Glutamatergic neuron (in vitro differentiated cells): ENCODE results near the gene MVB12B. TPM values are rescaled to one million over a fixed set of nuclear protein-coding genes. Genes with fewer than 3 reads are reported as not detected.

Experiments used
- DNase-seq: peaks from one replicate; pipeline ENCODE4 v3.0.0; 2022
- H3K27ac Mint-ChIP-seq: one replicate; pipeline ENCODE4 v1.8.0; 2020; ENCODE audit warnings: mild to moderate bottlenecking, mixed read lengths, inconsistent platforms; ENCODE audit not compliant: unreplicated experiment
- H3K27me3 Mint-ChIP-seq: one replicate; pipeline ENCODE4 v1.8.0; 2020; ENCODE audit warnings: mild to moderate bottlenecking, moderate library complexity, mixed read lengths, inconsistent platforms; ENCODE audit not compliant: unreplicated experiment
- H3K36me3 Mint-ChIP-seq: one replicate; pipeline ENCODE4 v1.8.0; 2020; ENCODE audit warnings: mild to moderate bottlenecking, mixed read lengths, inconsistent platforms; ENCODE audit not compliant: unreplicated experiment
- H3K4me1 Mint-ChIP-seq: one replicate; pipeline ENCODE4 v1.8.0; 2020; ENCODE audit warnings: mild to moderate bottlenecking, low read depth, mixed read lengths, inconsistent platforms; ENCODE audit not compliant: unreplicated experiment
- H3K4me3 Mint-ChIP-seq: one replicate; pipeline ENCODE4 v1.8.0; 2020; ENCODE audit warnings: mild to moderate bottlenecking, mixed read lengths, inconsistent platforms; ENCODE audit not compliant: unreplicated experiment
- H3K9me3 Mint-ChIP-seq: one replicate; pipeline ENCODE4 v1.8.0; 2020; ENCODE audit warnings: mild to moderate bottlenecking, moderate library complexity, mixed read lengths, inconsistent platforms; ENCODE audit not compliant: unreplicated experiment
- CTCF ChIP-seq: fragments of 200-600 bp; sonication (generic); IDR thresholded peaks from one replicate; pipeline ENCODE4 v1.5.0; 2021; ENCODE audit not compliant: partially characterized antibody, unreplicated experiment
- total RNA-seq: library from RNA; stranded (reverse); fragmentation: NEBNext Ultra II Directional; extraction: Animal tissue kit (Norgen Biotek cat#: 25700); gene quantifications from one replicate; pipeline ENCODE4 v1.2.1, GENCODE V29; 2021; ENCODE audit not compliant: unreplicated experiment

The MVB12B gene
- total RNA-seq, 1 donor from 2014 or later = 41.1 TPM

DNA sequence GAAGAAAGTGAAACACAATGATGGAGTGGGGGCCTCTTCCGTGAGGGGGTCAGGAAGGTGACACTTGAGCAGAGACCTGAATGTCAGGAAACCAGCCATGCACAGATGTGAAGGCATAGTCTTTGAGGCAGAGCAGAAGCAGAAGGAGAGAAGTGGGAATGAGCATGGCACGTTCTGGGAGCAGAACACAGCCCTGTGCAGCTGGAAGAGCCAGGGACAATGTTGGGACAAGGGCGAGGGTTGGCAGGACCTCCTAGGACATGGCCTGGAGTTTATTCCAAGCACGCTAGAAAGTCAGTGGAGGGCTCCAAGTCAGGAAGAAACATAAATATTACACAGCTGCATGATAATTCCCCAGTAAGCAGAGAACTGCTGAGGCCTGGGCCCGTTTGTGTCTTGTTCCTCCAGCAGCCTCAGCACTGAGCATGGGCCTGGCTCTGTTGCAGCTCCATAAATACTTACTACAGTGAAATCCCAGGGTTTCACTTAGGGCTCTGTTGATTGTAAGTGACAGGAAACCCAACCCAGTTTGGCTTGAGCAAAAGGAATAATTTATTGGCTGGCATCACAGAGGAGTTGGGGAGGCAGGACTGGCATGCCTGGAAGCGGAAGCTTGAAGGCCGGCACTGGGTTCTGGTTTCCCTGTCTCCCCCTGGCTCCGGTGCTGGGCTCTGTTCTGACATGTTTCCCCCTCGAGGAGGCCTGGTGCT, 66.2 kb downstream of the MVB12B start:
- peaks cover 4% of the 10 kb centered on the region for H3K36me3 Mint-ChIP-seq
- DNase-seq = no peak
- peaks cover 3% of the 10 kb centered on the region for H3K27me3 Mint-ChIP-seq
- H3K4me3 Mint-ChIP-seq = no peak overlapping the region
- peaks cover 3% of the 10 kb centered on the region for H3K4me1 Mint-ChIP-seq
- no peak overlapping the region for H3K27ac Mint-ChIP-seq
- no peak for TF ChIP-seq CTCF
- H3K9me3 Mint-ChIP-seq = no peaks in the 10 kb centered on the region

GRCh38 chr9:126393876-126394275, 67.2 kb downstream of the MVB12B start:
- no peak overlapping the region for H3K27ac Mint-ChIP-seq
- TF ChIP-seq CTCF = no peak
- H3K27me3 Mint-ChIP-seq = peaks cover 3% of the 10 kb centered on the region
- peaks cover 4% of the 10 kb centered on the region for H3K36me3 Mint-ChIP-seq
- no peaks in the 10 kb centered on the region for H3K9me3 Mint-ChIP-seq
- peaks cover 6% of the 10 kb centered on the region for H3K4me1 Mint-ChIP-seq
- no peak for DNase-seq
- H3K4me3 Mint-ChIP-seq = no peak overlapping the region

DNA sequence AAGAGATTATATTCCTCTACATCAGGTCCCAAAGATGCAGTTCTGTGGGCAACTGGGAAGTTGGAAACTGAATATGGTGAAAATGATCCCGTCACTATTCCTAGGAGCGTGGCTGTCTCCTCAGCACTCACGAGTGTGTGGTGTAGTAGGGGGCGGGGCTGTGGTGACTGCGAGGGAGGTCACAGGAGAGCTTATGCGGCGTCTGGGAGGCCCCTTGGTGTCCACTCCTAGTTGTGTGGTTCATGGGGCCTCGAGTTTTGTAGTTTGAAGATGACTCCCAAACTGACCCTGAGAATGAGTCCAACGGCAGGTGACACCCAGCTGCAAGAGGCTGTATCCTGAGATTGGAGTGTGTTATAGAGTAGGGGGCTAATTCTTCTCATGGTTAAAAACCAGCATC, 68.2 kb downstream of the MVB12B start:
- Mint-ChIP-seq H3K9me3 (no peaks in the 10 kb centered on the region), H3K36me3 (peaks cover 4% of the 10 kb centered on the region), H3K27me3 (peaks cover 3% of the 10 kb centered on the region), H3K4me3 (no peak overlapping the region), H3K27ac (no peak overlapping the region), H3K4me1 (peaks cover 6% of the 10 kb centered on the region)
- no peak for DNase-seq
- TF ChIP-seq CTCF = no peak

DNA sequence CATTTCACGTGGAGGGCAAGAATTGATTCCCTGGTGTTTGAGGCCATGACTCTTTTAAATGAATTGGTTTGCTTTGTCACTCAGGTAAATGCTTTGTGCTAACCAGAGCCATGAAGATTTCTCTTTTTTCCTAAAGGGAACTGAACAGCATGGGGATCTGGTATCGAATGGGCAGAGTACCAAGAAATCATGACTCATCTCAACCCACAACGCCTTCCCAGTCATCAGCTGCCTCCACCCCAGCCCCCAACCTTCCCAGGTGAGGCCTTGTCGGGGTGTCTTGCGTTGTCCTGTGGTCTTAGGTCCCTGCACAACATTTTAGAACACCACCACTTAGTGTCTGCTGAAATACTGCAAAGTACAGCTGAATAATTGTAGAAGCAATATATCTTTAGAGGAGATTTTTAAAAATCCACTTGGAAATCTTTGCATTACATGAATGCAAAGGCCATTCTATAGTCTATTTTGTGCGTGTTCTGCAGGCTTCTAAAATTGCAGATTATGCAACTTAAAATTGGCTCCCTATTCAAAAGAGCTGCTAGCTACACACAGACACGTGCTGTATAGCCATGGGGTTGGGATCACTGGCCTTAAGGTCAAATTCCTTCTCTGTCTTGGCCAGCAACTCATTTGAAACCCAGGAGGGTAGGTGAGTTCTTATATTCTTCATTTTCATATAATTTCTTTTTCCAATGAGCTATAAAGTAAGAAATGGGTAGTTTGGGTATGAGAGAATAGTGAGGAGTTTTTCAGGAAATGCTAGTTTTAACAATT, 69.0 kb downstream of the MVB12B start:
- Mint-ChIP-seq H3K27ac (no peak overlapping the region), H3K36me3 (peaks cover 4% of the 10 kb centered on the region), H3K4me3 (no peak overlapping the region), H3K9me3 (no peaks in the 10 kb centered on the region), H3K4me1 (peaks cover 6% of the 10 kb centered on the region), H3K27me3 (peaks cover 3% of the 10 kb centered on the region)
- DNase-seq = no peak
- no peak for TF ChIP-seq CTCF

- Mint-ChIP-seq H3K9me3 (no peaks in the 10 kb centered on the region), H3K4me3 (no peak overlapping the region), H3K36me3 (no peaks in the 10 kb centered on the region), H3K27ac (no peak overlapping the region), H3K27me3 (peaks cover 3% of the 10 kb centered on the region), H3K4me1 (peaks cover 6% of the 10 kb centered on the region)
- DNase-seq = no peak
- TF ChIP-seq CTCF = peak; percentile 46
These were observed 70.4 kb downstream of the MVB12B start for GRCh38 chr9:126397056-126397455.
